ENCODE data around the gene FSTL4. TPM values are rescaled to one million over a fixed set of nuclear protein-coding genes. Genes with fewer than 3 reads are reported as not detected.

FSTL4 gene
- total RNA-seq, 1 experiment from 2014 or later, result not detected

GRCh38 chr5:133453084-133453780 is 159.1 kb downstream of the FSTL4 start:
- Histone ChIP-seq H2AFZ (no peak overlapping the region), H3K9me2 (ENCODE audit: insufficient read depth) (no peaks in the 10 kb centered on the region), H3K36me3 (ENCODE audit: low read depth) (no peaks in the 10 kb centered on the region), H3K27me3 (ENCODE audit: insufficient read depth, low read depth) (no peaks in the 10 kb centered on the region), H3K9me3 (ENCODE audit: insufficient read depth, low read depth) (no peaks in the 10 kb centered on the region), H3F3A (ENCODE audit: insufficient read depth, low read depth) (peaks cover 28% of the 10 kb centered on the region), H3K4me3 (no peak overlapping the region), H3K4me1 (replicated peaks; ENCODE audit: insufficient read depth) (peaks cover 38% of the 10 kb centered on the region), H3K4me2 (no peak overlapping the region), H3K27ac (no peak overlapping the region), H4K20me1 (ENCODE audit: insufficient read depth) (no peaks in the 10 kb centered on the region), H3K79me2 (ENCODE audit: low read depth) (no peaks in the 10 kb centered on the region)
- TF ChIP-seq EZH2 (IDR thresholded peaks at IDR 0.05; ENCODE audit: low read depth), result no peak
- no peak for TF ChIP-seq CTCF (conservative IDR thresholded peaks at IDR 0.05)
- BruUV-seq (replicated peaks), result no TSS peak
- intact Hi-C loops (cut with micrococcal nuclease; ENCODE audit: unreplicated experiment), result no loop called here
- CTCF ChIA-PET, result no interaction called here
- DNase-seq, result no peak
- POLR2A ChIA-PET (ENCODE audit: unreplicated experiment), result no interaction called here

- H3K4me2 ChIP-seq, result no peak overlapping the region
- H2AFZ ChIP-seq, result no peak overlapping the region
- no peaks in the 10 kb centered on the region for H4K20me1 ChIP-seq (ENCODE audit: insufficient read depth)
- intact Hi-C loops (cut with micrococcal nuclease; ENCODE audit: unreplicated experiment), result no loop called here
- peaks cover 25% of the 10 kb centered on the region for H3K4me1 ChIP-seq (replicated peaks; ENCODE audit: insufficient read depth)
- ChIA-PET POLR2A (ENCODE audit: unreplicated experiment) (no interaction called here), CTCF (no interaction called here)
- DNase-seq, result no peak
- no peaks in the 10 kb centered on the region for H3K9me2 ChIP-seq (ENCODE audit: insufficient read depth)
- no TSS peak for BruUV-seq (replicated peaks)
- H3K79me2 ChIP-seq (ENCODE audit: low read depth), result no peaks in the 10 kb centered on the region
- H3K36me3 ChIP-seq (ENCODE audit: low read depth), result no peaks in the 10 kb centered on the region
- no peak overlapping the region for H3K27ac ChIP-seq
- H3K27me3 ChIP-seq (ENCODE audit: insufficient read depth, low read depth), result no peaks in the 10 kb centered on the region
- peaks cover 16% of the 10 kb centered on the region; the same call in 1 of the 2 replicates for H3F3A ChIP-seq (ENCODE audit: insufficient read depth, low read depth)
- no peak for TF ChIP-seq CTCF (conservative IDR thresholded peaks at IDR 0.05)
- TF ChIP-seq EZH2 (IDR thresholded peaks at IDR 0.05; ENCODE audit: low read depth), result no peak
- no peak overlapping the region for H3K4me3 ChIP-seq
- H3K9me3 ChIP-seq (ENCODE audit: insufficient read depth, low read depth), result no peaks in the 10 kb centered on the region
Measured at GRCh38 chr5:133451926-133452325, 160.4 kb downstream of the FSTL4 start.

GRCh38 chr5:133450286-133450685 is 162.1 kb downstream of the FSTL4 start:
- no TSS peak for BruUV-seq (replicated peaks)

More at GRCh38 chr5:133450286-133450685, 162.1 kb downstream of the FSTL4 start:
- Histone ChIP-seq H4K20me1 (ENCODE audit: insufficient read depth) (no peaks in the 10 kb centered on the region), H3K9me2 (ENCODE audit: insufficient read depth) (no peaks in the 10 kb centered on the region), H3K4me1 (replicated peaks; ENCODE audit: insufficient read depth) (peaks cover 9% of the 10 kb centered on the region; the same call in 1 of the 2 replicates), H3K36me3 (ENCODE audit: low read depth) (no peaks in the 10 kb centered on the region), H3K9me3 (ENCODE audit: insufficient read depth, low read depth) (no peaks in the 10 kb centered on the region), H3K27ac (no peak overlapping the region), H3K79me2 (ENCODE audit: low read depth) (no peaks in the 10 kb centered on the region), H3F3A (ENCODE audit: insufficient read depth, low read depth) (peaks cover 2% of the 10 kb centered on the region; the same call in 1 of the 2 replicates), H3K27me3 (ENCODE audit: insufficient read depth, low read depth) (no peaks in the 10 kb centered on the region), H2AFZ (no peak overlapping the region), H3K4me2 (no peak overlapping the region), H3K4me3 (no peak overlapping the region)
- CTCF ChIA-PET, result no interaction called here
- DNase-seq, result no peak
- POLR2A ChIA-PET (ENCODE audit: unreplicated experiment), result no interaction called here
- intact Hi-C loops (cut with micrococcal nuclease; ENCODE audit: unreplicated experiment), result no loop called here
- TF ChIP-seq EZH2 (IDR thresholded peaks at IDR 0.05; ENCODE audit: low read depth) (no peak), CTCF (conservative IDR thresholded peaks at IDR 0.05) (no peak)
